ENCODE results near the gene FAM181B. TPM values are rescaled to one million over a fixed set of nuclear protein-coding genes. Genes with fewer than 3 reads are reported as not detected.
A peak's percentile ranks its signal among the peaks of the same experiment; 100 is the strongest.

Gene FAM181B
- total RNA-seq, 6 experiments from 2014 or later, result not detected

- ATAC-seq (peak; percentile 86 to 95 (median 94)), DNase-seq (no peak)
- Histone ChIP-seq H3K4me1 (no peaks in the 10 kb centered on the region), H3K36me3 (no peaks in the 10 kb centered on the region), H3K4me3 (no peak overlapping the region), H3K27me3 (no peaks in the 10 kb centered on the region), H3K27ac (no peak overlapping the region), H3K9me3 (no peaks in the 10 kb centered on the region)
- 10% methylated on average over 6 of the region's 6 CpGs for WGBS (ENCODE audit: insufficient coverage, low coverage, low lambda C conversion rate, missing lambda C conversion rate)
- intact Hi-C loops (cut with DNase I), result no loop called here
- peak; percentile 44 to 73 (median 56) for TF ChIP-seq CTCF (IDR thresholded peaks at IDR 0.05)
- no peak for TF ChIP-seq POLR2A (IDR thresholded peaks at IDR 0.05)
These were observed 51.5 kb downstream of the FAM181B start for GRCh38 chr11:82682003-82682751.

GRCh38 chr11:82680252-82680651 lies 53.4 kb downstream of the FAM181B start:
- H3K9me3 ChIP-seq, result no peaks in the 10 kb centered on the region
- DNase-seq, result no peak
- no peak overlapping the region for H3K27ac ChIP-seq
- TF ChIP-seq CTCF (IDR thresholded peaks at IDR 0.05) (no peak), POLR2A (IDR thresholded peaks at IDR 0.05) (no peak)
- ATAC-seq, result no peak
- H3K4me3 ChIP-seq, result no peak overlapping the region
- H3K27me3 ChIP-seq, result no peaks in the 10 kb centered on the region
- intact Hi-C loops (cut with DNase I), result no loop called here
- 64% methylated on average over 1 of the region's 1 CpG for WGBS (ENCODE audit: insufficient coverage, low coverage, low lambda C conversion rate, missing lambda C conversion rate)
- H3K4me1 ChIP-seq, result no peaks in the 10 kb centered on the region
- H3K36me3 ChIP-seq, result no peaks in the 10 kb centered on the region

Small RNAs within 50 kb of the gene (small RNA-seq; reads per million reads assigned to genes)
- gene RPS28P7, result 1.8 to 5.3 reads per million in 2 experiments

Other genes with a start within 250 kb of the FAM181B start
- 10 to 100 TPM; 35.4 to 84.9 (median 49.4) TPM for gene PRCP, start 166.6 kb upstream of the FAM181B start, total RNA-seq
- gene DDIAS, start 167.9 kb upstream of the FAM181B start, total RNA-seq, result 1 to 10 TPM in 3 of 6 experiments, under 1 TPM in 3; 0.83 to 3.1 (median 1.2) TPM

Measured in right lobe of liver (tissue), 6 donors.